Thyroid gland (tissue), 4 donors: Measurements from ENCODE around the gene CLIP2.

Experiments
- POLR2A ChIP-seq, 2 donors: fragments of 450-650 bp; IDR thresholded peaks; one replicate each; pipeline ENCODE4 v1.6.1; 2017; ENCODE audit warnings: antibody characterized with exemption in 2 of 2, mild to moderate bottlenecking in 2 of 2, moderate library complexity in 1 of 2
- TF ChIP-seq, protein P1 (sequence below), 6 experiments: fragments of 200-600 bp in 3 of 6; fragments of 450-650 bp in 3 of 6; sonication (generic) in 3 of 6; IDR thresholded peaks; one replicate each; pipeline ENCODE4 v1.5.1; 2016 to 2019; ENCODE audit warnings: antibody characterized with exemption in 6 of 6, mild to moderate bottlenecking in 2 of 6, inconsistent platforms in 1 of 6, moderate library complexity in 1 of 6

DNA sequence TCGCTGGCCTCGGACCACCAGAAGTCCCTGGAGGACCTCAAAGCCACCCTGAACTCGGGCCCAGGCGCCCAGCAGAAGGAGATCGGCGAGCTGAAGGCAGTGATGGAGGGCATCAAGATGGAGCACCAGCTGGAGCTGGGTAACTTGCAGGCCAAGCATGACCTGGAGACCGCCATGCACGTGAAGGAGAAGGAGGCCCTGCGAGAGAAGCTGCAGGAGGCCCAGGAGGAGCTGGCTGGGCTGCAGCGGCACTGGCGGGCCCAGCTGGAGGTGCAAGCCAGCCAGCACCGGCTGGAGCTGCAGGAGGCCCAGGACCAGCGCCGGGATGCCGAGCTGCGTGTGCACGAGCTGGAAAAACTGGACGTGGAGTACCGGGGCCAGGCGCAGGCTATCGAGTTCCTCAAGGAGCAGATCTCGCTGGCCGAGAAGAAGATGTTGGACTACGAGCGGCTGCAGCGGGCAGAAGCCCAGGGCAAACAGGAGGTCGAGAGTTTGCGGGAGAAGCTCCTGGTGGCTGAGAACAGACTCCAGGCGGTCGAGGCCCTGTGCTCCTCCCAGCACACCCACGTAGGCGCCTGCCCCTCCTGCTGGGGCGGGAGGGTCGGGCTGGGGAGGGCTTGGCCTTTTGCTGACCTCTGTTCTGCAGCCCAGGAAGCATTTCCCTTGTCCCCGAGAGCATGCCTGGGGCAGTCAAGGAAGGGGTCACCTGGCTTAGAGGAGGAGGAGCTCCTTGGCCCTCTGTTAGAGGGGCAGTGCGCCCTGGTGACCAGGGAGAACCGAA, 87.2 kb downstream of the CLIP2 start:
- TF ChIP-seq, protein P1, sequence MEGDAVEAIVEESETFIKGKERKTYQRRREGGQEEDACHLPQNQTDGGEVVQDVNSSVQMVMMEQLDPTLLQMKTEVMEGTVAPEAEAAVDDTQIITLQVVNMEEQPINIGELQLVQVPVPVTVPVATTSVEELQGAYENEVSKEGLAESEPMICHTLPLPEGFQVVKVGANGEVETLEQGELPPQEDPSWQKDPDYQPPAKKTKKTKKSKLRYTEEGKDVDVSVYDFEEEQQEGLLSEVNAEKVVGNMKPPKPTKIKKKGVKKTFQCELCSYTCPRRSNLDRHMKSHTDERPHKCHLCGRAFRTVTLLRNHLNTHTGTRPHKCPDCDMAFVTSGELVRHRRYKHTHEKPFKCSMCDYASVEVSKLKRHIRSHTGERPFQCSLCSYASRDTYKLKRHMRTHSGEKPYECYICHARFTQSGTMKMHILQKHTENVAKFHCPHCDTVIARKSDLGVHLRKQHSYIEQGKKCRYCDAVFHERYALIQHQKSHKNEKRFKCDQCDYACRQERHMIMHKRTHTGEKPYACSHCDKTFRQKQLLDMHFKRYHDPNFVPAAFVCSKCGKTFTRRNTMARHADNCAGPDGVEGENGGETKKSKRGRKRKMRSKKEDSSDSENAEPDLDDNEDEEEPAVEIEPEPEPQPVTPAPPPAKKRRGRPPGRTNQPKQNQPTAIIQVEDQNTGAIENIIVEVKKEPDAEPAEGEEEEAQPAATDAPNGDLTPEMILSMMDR (IDR thresholded peaks at IDR 0.05), result no peak
- TF ChIP-seq POLR2A (IDR thresholded peaks at IDR 0.05), result no peak
